CD4-positive, alpha-beta T cell (primary cell): Measurements from ENCODE around the gene ZC3H15. TPM values are rescaled to one million over a fixed set of nuclear protein-coding genes. Genes with fewer than 3 reads are reported as not detected.

Experiments
- ATAC-seq: fragments of 200-7000 bp; cut with Tn5 transposase; one replicate; pipeline ENCODE4 v1.10.0; 2022; ENCODE audit warnings: mild to moderate bottlenecking; ENCODE audit not compliant: poor library complexity
- CTCF ChIA-PET: fragments of 350-600 bp; sonication (Branson Sonifier 250); formaldehyde crosslinking; loops from one replicate; lab custom pipeline; 2021; ENCODE audit warnings: antibody characterized with exemption, inconsistent platforms; lab: Charles Lee
- POLR2A ChIA-PET: fragments of 350-600 bp; sonication (Branson Sonifier 250); formaldehyde crosslinking; loops from one replicate; lab custom pipeline; 2021; ENCODE audit warnings: antibody characterized with exemption, inconsistent platforms; lab: Charles Lee
- DNase-seq, 14 experiments: peaks; one replicate each; pipeline ENCODE4 v3.0.0-alpha.2; 2013 to 2020; ENCODE audit warnings: mixed read lengths in 2 of 14
- H3K27ac ChIP-seq, 2 donors: one replicate each; pipeline versions ENCODE4 v1.5.1 to v1.7.0; 2013; ENCODE audit warnings: low read length in 2 of 2, low read depth in 1 of 2, mild to moderate bottlenecking in 1 of 2
- H3K27me3 ChIP-seq, 2 experiments: 1 replicate in 1 of 2; 2 replicates in 1 of 2; pipeline versions ENCODE4 v1.6.1 to v1.7.0; 2013; ENCODE audit warnings: low read length in 2 of 2, control low read depth in 1 of 2, mild to moderate bottlenecking in 1 of 2, moderate library complexity in 1 of 2; ENCODE audit not compliant: insufficient read depth in 2 of 2, control insufficient read depth in 1 of 2
- H3K36me3 ChIP-seq: one replicate; pipeline ENCODE4 v1.6.1; 2013; ENCODE audit warnings: low read length, control low read depth; ENCODE audit not compliant: insufficient read depth
- H3K4me1 ChIP-seq: one replicate; pipeline ENCODE4 v1.6.1; 2013; ENCODE audit warnings: low read length, control low read depth; ENCODE audit not compliant: insufficient read depth
- H3K4me3 ChIP-seq: one replicate; pipeline ENCODE4 v1.5.1; 2013; ENCODE audit warnings: mild to moderate bottlenecking, low read length, moderate library complexity
- H3K9me3 ChIP-seq, 2 experiments: 1 replicate in 1 of 2; 2 replicates in 1 of 2; pipeline versions ENCODE4 v1.6.1 to v1.7.0; 2013; ENCODE audit warnings: low read length in 2 of 2, mild to moderate bottlenecking in 2 of 2, control low read depth in 1 of 2, moderate library complexity in 1 of 2; ENCODE audit not compliant: control insufficient read depth in 1 of 2, insufficient read depth in 1 of 2
- H3K27ac Mint-ChIP-seq: one replicate; pipeline ENCODE4 v1.8.0; 2020; ENCODE audit warnings: mixed read lengths
- H3K27me3 Mint-ChIP-seq: one replicate; pipeline ENCODE4 v1.8.0; 2021; ENCODE audit warnings: mixed read lengths
- H3K36me3 Mint-ChIP-seq: one replicate; pipeline ENCODE4 v1.8.0; 2021; ENCODE audit warnings: low read depth, mixed read lengths
- H3K4me1 Mint-ChIP-seq: one replicate; pipeline ENCODE4 v1.8.0; 2021; ENCODE audit warnings: low read depth, mixed read lengths
- H3K4me3 Mint-ChIP-seq: one replicate; pipeline ENCODE4 v1.8.0; 2020; ENCODE audit warnings: mild to moderate bottlenecking, mixed read lengths
- H3K9me3 Mint-ChIP-seq: one replicate; pipeline ENCODE4 v1.8.0; 2020; ENCODE audit warnings: mixed read lengths
- CTCF ChIP-seq: fragments of 200-600 bp; IDR thresholded peaks from one replicate; pipeline ENCODE4 v1.8.0; 2022; ENCODE audit warnings: antibody characterized with exemption, mild to moderate bottlenecking
- intact Hi-C, 2 experiments: fragments of 100-400 bp; cut with DNase I in 1 of 2; cut with micrococcal nuclease in 1 of 2; formaldehyde crosslinking; loops; one replicate each; pipeline versions ENCODE4 v1.15.1 to v1.9.0; 2023 to 2025; cut with DNase I, micrococcal nuclease
- total RNA-seq, 174 experiments: library from RNA in 2 of 174; stranded (reverse) in 2 of 174; gene quantifications; one replicate each; pipeline ENCODE4 v1.2.3 and lab custom pipeline; 2021 to 2026

The ZC3H15 gene
- total RNA-seq, 2 experiments from 2014 or later = 124 to 140 TPM

- Mint-ChIP-seq H3K4me3 (no peak overlapping the region), H3K4me1 (no peaks in the 10 kb centered on the region), H3K27me3 (no peaks in the 10 kb centered on the region), H3K9me3 (no peaks in the 10 kb centered on the region), H3K27ac (no peak overlapping the region), H3K36me3 (peaks cover 24% of the 10 kb centered on the region)
- DNase-seq (no peak), ATAC-seq (no peak)
- intact Hi-C loops = no loop called here
- CTCF ChIA-PET = no interaction called here
- Histone ChIP-seq H3K4me1 (no peaks in the 10 kb centered on the region), H3K27ac (no peak overlapping the region), H3K36me3 (no peaks in the 10 kb centered on the region), H3K4me3 (no peak overlapping the region), H3K9me3 (no peaks in the 10 kb centered on the region), H3K27me3 (no peaks in the 10 kb centered on the region)
- POLR2A ChIA-PET = no interaction called here
- no peak for TF ChIP-seq CTCF
These were observed 28.2 kb upstream of the ZC3H15 start for GRCh38 chr2:186457908-186458307.

DNA sequence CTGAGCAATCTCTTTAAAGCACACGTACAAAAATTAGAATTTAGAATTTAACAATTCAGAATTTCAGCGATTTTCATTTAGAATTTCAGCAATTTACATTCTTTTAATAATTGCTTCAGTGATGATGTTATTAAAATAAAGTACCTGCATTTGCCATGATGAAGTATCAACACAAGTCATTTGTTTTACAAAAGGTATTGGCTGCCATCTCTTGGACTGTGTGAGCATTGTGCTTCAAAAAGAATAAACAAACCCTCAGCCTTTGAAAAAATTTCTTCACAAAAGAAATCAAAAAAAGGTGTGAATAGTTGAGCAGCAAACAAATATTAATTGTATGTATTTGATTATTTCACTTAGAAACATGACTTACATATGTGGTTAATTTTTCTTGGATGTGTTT is 27.1 kb upstream of the ZC3H15 start:
- Mint-ChIP-seq H3K9me3 (no peaks in the 10 kb centered on the region), H3K27ac (no peak overlapping the region), H3K4me3 (no peak overlapping the region), H3K27me3 (no peaks in the 10 kb centered on the region), H3K4me1 (no peaks in the 10 kb centered on the region), H3K36me3 (peaks cover 14% of the 10 kb centered on the region)
- CTCF ChIA-PET = no interaction called here
- no peaks in the 10 kb centered on the region for H3K4me1 ChIP-seq
- H3K9me3 ChIP-seq = no peaks in the 10 kb centered on the region
- TF ChIP-seq CTCF = peak; percentile 14
- DNase-seq (no peak), ATAC-seq (no peak)
- no peaks in the 10 kb centered on the region for H3K27me3 ChIP-seq
- H3K27ac ChIP-seq = no peak overlapping the region
- intact Hi-C loops = no loop called here
- H3K36me3 ChIP-seq = no peaks in the 10 kb centered on the region
- H3K4me3 ChIP-seq = no peak overlapping the region
- POLR2A ChIA-PET = no interaction called here

DNA sequence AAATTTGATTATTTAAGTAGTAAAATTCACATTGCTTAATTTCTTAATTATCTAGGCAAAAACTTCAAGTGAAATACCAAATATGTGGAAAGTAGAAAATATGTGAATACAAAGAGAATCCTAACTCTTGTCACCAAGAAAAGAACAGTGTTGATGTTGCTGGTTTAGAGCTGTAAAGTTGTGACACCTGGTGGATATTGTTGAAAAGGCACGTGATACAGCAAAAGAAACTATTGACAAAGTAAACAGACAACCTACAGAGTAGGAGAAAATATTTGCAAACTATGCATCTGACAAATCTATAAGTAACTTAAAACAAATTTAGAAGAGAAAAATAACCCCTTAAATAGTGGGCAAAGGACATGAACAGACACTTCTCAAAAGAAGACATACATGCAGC is 25.6 kb upstream of the ZC3H15 start:
- Histone ChIP-seq H3K36me3 (no peaks in the 10 kb centered on the region), H3K27me3 (no peaks in the 10 kb centered on the region), H3K4me3 (no peak overlapping the region), H3K9me3 (no peaks in the 10 kb centered on the region), H3K27ac (no peak overlapping the region), H3K4me1 (no peaks in the 10 kb centered on the region)
- H3K27me3 Mint-ChIP-seq = no peaks in the 10 kb centered on the region
- no peaks in the 10 kb centered on the region for H3K9me3 Mint-ChIP-seq
- TF ChIP-seq CTCF = peak; percentile 37
- H3K27ac Mint-ChIP-seq = no peak overlapping the region
- no peaks in the 10 kb centered on the region for H3K4me1 Mint-ChIP-seq
- intact Hi-C loops = no loop called here
- POLR2A ChIA-PET = no interaction called here
- CTCF ChIA-PET = no interaction called here
- H3K4me3 Mint-ChIP-seq = no peak overlapping the region
- ATAC-seq = no peak
- H3K36me3 Mint-ChIP-seq = peaks cover 9% of the 10 kb centered on the region
- DNase-seq = peak in 2 of 14 experiments; percentile 5 to 20
